Suprapubic skin (tissue), 4 donors: ENCODE measurements around the gene TRIO.

Experiments used
- CTCF ChIP-seq, 2 donors: fragments of 200-600 bp in 1 of 2; fragments of 450-650 bp in 1 of 2; sonication (generic) in 1 of 2; IDR thresholded peaks; one replicate each; pipeline ENCODE4 v1.5.1; 2016 to 2019; ENCODE audit warnings: antibody characterized with exemption in 2 of 2, mild to moderate bottlenecking in 1 of 2, moderate library complexity in 1 of 2
- POLR2A ChIP-seq, 2 donors: fragments of 450-650 bp; IDR thresholded peaks; one replicate each; pipeline ENCODE4 v1.6.1; 2017; ENCODE audit warnings: antibody characterized with exemption in 2 of 2, mild to moderate bottlenecking in 2 of 2, moderate library complexity in 2 of 2
- POLR2AphosphoS5 ChIP-seq, 3 donors: sonication (generic); formaldehyde crosslinking; IDR thresholded peaks; one replicate each; pipeline ENCODE4 v1.6.1; 2017; ENCODE audit warnings: antibody characterized with exemption in 3 of 3

- TF ChIP-seq POLR2A (IDR thresholded peaks at IDR 0.05) = no peak
- TF ChIP-seq CTCF (IDR thresholded peaks at IDR 0.05) = no peak
- TF ChIP-seq POLR2AphosphoS5 (IDR thresholded peaks at IDR 0.05) = no peak
Measured at GRCh38 chr5:14239404-14239803, 96.3 kb downstream of the TRIO start.
